T-helper 1 cell (primary cell): ENCODE data around the gene PTPRD.

Source experiments
- DNase-seq, 5 donors: peaks; one replicate each; pipeline ENCODE4 v3.0.0-alpha.2; 2012 to 2020

The PTPRD gene

DNA sequence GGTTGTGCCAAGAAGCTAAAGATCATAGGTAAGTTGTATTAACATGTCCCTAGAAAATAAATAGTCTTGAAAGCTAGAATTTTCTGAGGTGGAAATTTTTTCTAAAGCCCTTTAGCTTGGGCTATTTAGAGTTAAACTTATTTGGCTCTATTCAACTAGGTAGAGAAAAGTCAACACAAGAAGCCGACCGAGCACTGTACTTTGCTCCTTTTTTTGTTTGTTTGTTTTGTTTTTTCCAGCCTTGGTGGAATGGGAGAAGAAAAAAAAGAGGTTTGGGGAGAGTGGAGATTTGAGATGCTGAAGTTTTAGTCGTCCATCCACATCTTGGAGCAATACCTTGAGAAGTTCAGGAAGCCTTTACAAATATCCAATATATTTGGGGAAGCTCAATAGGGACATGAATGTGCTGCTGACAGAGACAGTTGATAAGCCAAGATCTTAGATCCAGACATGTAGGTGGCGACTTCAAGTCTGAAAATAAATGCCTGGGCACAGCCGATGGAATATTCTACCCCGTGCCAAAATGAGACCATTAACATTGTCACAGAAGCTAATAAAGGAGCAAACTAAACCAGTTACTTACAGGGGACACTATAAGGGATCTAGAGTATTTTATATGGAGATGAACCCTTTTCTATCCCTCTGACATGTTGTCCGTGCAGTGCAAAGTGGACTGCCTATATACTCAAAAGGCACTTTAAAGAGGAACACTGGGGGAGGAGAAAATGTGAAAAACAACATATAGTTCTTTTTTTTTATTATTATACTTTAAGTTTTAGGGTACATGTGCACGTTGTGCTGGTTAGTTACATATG, 466.1 kb downstream of the PTPRD start:
- no peak for DNase-seq

GRCh38 chr9:10144355-10144754, 468.4 kb downstream of the PTPRD start:
- DNase-seq: no peak

DNA sequence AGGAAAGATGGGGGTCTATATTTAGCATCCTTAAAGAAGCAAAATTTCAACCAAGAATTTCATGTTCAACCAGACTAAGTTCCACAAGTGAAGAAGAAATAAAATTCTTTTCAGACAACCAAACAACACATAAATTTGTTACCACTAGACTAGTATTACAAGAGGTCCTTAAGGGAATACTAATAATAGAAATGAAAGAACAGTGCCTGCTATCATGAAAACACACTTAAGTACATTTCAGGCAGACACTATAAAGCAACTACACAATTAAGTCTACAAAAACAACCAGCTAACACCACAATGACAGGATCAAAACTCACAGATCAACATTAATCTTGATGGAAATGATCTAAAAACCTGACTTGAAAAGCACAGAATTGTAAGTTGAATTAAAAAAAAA, 477.2 kb downstream of the PTPRD start:
- no peak for DNase-seq

GRCh38 chr9:10134266-10134665, 478.5 kb downstream of the PTPRD start:
- DNase-seq: no peak

DNA sequence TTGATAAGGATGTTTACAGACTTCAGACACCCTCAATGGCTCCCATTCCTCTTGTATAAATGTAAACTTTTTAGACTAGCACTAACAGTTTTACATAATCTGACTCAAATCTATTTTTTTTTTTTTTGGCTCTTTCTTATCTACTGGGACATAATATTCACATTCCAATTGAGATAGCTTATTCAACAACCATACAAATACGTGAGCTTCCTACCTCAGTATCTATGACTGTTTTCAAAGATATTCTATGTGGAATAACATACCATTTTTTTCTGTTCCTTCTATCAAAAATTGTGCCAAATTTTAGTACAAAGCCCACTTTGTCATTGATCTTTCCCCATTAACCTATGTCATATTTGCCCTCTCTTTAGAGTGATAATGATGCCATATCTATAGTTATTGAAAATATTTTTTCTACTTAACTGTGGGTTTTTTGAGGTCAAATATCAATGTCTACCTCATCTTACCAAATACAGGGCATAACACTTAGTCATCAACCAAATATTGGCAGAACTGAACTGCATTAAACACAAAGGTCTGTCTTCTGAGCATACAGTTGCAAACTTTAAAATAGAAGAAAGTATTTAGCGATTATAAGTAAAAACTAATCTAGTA, 482.6 kb downstream of the PTPRD start:
- no peak for DNase-seq

GRCh38 chr9:10127867-10128266, 484.9 kb downstream of the PTPRD start:
- DNase-seq: no peak

DNA sequence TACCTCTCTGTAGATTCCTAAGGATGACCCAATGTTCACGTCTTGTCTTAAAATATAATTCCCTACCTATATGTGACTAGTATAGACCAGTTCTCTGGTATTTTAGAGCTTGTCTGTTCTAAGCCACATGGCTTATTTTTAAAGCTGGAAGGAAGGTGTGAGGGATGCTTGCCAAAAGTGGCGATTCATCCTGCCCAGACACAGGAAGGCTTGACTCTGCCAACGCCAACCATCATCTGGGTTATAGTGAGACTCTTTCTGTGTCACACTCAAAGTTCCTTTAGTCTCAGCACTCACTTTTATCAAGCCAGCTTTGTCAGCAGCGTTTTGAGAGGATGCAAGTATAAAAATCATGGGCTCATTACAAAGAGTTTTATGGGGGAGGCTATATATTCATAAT, 500.0 kb downstream of the PTPRD start:
- DNase-seq: no peak

GRCh38 chr9:10112070-10112469, 500.7 kb downstream of the PTPRD start:
- no peak for DNase-seq

- no peak for DNase-seq
These were observed 504.0 kb downstream of the PTPRD start for GRCh38 chr9:10108815-10109214.

- DNase-seq: no peak
These were observed 508.0 kb downstream of the PTPRD start for GRCh38 chr9:10104774-10105173.

DNA sequence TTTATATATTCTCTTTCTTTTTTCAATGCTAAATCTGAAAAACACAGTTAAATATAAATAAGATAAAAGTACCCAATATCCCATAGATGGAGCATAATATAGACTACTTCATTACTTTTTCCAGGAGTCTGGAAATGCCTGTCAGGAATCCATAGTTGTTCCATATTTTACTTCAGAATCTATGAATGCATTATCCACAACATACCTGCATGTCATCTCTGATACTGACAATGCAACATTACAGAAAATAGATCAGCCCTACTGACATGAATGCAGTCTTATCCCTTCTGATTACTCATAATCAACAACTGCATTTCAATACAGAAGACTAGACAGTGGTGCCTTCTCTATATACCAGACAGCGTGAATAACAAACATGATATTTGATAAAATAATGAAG, 517.6 kb downstream of the PTPRD start:
- DNase-seq: no peak

DNA sequence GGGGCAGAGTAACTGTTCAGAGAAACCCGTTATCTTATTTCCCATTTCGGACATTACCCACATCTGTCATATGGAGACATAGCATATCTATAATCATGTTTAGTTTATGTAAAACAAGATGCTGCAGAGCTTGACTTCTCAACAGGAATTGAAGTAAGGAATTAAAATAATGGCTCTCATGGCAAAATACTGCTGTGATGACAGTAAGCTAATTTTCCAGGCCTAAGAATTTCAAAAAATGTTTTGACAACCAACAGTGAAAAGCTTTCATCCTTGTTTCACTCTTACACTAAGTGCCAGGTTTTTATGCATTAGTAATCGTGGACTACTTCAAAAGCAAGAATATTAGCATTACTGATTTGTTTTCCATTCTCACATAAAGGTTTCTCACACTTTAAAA, 518.2 kb downstream of the PTPRD start:
- no peak for DNase-seq

DNA sequence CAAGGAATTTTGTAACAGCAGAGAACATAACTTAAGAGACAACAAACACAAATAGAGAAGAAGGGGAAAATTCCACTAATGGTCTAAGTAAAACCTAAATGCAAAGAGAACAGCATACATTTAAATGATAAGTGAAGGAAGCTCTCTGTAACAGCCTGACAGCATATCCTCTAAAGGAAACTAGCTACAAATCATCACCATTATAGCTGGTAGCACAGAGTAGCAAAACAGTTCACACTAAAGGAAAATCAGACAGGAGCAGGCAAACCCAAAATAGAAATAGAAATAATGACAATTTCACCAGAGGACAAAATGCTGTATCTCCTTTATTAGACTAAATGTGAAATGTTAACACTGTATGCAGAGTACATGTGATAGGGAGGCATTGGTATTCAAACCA, 532.8 kb downstream of the PTPRD start:
- DNase-seq: no peak

GRCh38 chr9:10079284-10079964, 533.4 kb downstream of the PTPRD start:
- DNase-seq: no peak

- no peak for DNase-seq
These were observed 541.2 kb downstream of the PTPRD start for GRCh38 chr9:10071579-10071978.

GRCh38 chr9:10062629-10063395, 550.0 kb downstream of the PTPRD start:
- DNase-seq: no peak

- DNase-seq: no peak
These were observed 553.8 kb downstream of the PTPRD start for GRCh38 chr9:10059044-10059443.

DNA sequence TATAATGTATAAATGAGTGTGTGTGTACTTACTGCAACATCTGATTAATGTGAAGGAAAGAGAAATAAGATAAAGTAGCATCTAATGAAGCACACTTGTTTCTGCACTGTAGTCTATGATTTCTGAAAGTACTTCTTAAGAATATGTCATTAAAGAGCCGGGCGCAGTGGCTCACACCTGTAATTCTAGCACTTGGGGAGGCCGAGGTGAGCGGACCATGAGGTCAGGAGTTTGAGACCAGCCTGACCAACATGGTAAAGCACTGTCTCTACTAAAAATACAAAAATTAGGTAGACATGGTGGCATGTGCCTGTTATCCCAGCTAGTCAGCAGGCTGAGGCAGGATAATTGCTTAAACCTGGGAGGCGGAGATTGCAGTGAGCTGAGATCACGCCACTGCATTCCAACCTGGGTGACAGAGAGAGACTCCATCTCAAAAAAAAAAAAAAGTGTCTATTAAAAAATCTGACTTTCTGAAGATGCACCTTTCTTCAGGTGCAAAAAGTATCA, 556.9 kb downstream of the PTPRD start:
- DNase-seq: no peak

- DNase-seq: no peak
These were observed 558.3 kb downstream of the PTPRD start for GRCh38 chr9:10054456-10054855.

DNA sequence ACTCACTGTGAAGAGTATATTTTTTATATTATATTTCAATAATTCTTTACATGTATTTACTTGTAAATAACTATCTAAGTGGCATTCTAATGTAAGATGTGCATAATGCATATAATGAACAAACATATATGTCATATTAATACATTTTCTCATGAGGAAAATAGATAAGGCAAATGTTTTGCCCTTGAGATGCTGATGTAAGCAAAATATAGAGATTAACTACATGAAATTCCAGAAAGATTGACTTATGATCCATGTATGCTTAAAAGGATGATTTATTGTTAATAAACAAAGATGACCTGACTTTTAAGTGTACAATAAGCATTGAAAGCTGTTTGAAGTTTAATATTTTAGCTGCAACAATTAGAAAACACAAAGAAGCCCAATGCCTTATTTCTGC, 559.9 kb downstream of the PTPRD start:
- no peak for DNase-seq

GRCh38 chr9:10052181-10052580, 560.6 kb downstream of the PTPRD start:
- no peak for DNase-seq

DNA sequence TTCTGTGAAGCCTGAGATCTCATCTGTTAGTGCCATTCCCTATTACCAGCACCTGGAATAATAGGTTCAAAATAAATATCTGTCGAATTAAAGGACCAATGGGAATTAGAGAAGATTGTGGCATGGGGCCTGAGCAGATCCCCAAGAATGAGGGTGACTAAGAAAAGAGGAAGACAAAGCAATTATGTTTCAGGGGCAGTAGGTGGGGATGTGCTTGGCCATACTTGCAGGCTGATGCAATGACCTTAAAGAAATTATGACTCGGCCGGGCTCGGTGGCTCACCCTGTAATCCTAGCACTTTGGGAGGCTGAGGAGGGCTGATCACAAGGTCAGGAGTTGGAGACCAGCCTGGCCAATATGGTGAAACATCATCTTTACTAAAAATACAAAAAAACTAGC, 562.8 kb downstream of the PTPRD start:
- no peak for DNase-seq

DNA sequence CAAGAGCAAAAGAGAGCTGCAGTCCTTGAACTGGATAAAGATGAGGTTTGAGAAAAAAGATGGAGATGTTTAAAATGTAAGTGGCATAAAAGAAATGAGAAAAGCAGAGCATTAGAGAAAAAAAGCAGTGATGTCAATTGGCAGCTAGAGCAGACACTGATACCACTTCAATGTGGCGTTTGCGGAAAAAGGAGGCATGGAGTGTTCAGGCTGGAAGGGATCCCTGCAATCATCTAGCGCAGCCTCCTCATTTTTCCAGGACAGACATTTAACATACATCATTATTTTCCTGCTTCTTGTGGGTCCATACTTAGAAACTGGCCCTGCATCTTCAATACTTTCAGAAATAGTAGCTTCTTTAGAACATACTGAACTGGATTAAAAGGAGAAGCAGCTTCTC, 563.8 kb downstream of the PTPRD start:
- no peak for DNase-seq
